Keratinocyte (primary cell): Measurements from ENCODE around the gene SDK1. TPM values are rescaled to one million over a fixed set of nuclear protein-coding genes. Genes with fewer than 3 reads are reported as not detected.

Source experiments
- DNase-seq: peaks from one replicate; pipeline ENCODE4 v3.0.0-alpha.2; 2011; ENCODE audit warnings: low read depth, missing footprints, low spot score
- FAIRE-seq: peaks from 2 replicates; lab custom pipeline; 2011; peaks lifted over from hg19 to GRCh38; lab: Jason Lieb, UNC
- H2AFZ ChIP-seq: 2 replicates; pipeline ENCODE4 v1.6.0; 2012; ENCODE audit warnings: low read length, control low read depth, inconsistent platforms; ENCODE audit not compliant: control insufficient read depth
- H3K27ac ChIP-seq: 2 replicates; pipeline ENCODE4 v1.5.1; 2011; ENCODE audit warnings: low read length; ENCODE audit not compliant: control insufficient read depth, insufficient read depth
- H3K27me3 ChIP-seq: 3 replicates; pipeline ENCODE4 v1.6.0; 2011; ENCODE audit warnings: low read length; ENCODE audit not compliant: control insufficient read depth, insufficient read depth; ENCODE audit errors: extremely low read depth
- H3K36me3 ChIP-seq, 2 experiments: 2 replicates in 1 of 2; 3 replicates in 1 of 2; pipeline ENCODE4 v1.5.1; 2011; ENCODE audit warnings: low read length in 2 of 2, mild to moderate bottlenecking in 1 of 2; ENCODE audit not compliant: control insufficient read depth in 2 of 2, insufficient read depth in 2 of 2; ENCODE audit errors: extremely low read depth in 1 of 2
- H3K4me1 ChIP-seq: 3 replicates; pipeline ENCODE4 v1.5.1; 2011; ENCODE audit warnings: low read length; ENCODE audit not compliant: control insufficient read depth, insufficient read depth; ENCODE audit errors: extremely low read depth
- H3K4me2 ChIP-seq: 3 replicates; pipeline ENCODE4 v1.6.0; 2011; ENCODE audit warnings: low read depth, low read length; ENCODE audit not compliant: control insufficient read depth, insufficient read depth; ENCODE audit errors: extremely low read depth
- H3K4me3 ChIP-seq, 3 experiments: fragments of 200-600 bp in 1 of 3; sonication (generic) in 1 of 3; 2 replicates in 2 of 3; 3 replicates in 1 of 3; pipeline ENCODE4 v1.5.1; 2011 to 2016; ENCODE audit warnings: low read length in 3 of 3, mild to moderate bottlenecking in 3 of 3, control low read depth in 2 of 3, inconsistent platforms in 1 of 3, low read depth in 1 of 3, mixed read lengths in 1 of 3, mixed run types in 1 of 3, moderate library complexity in 1 of 3; ENCODE audit not compliant: control insufficient read depth in 2 of 3, insufficient read depth in 2 of 3; ENCODE audit errors: extremely low read depth in 1 of 3
- H3K79me2 ChIP-seq: 2 replicates; pipeline ENCODE4 v1.6.0; 2012; ENCODE audit warnings: low read length; ENCODE audit not compliant: control insufficient read depth, insufficient read depth
- H3K9ac ChIP-seq: 3 replicates; pipeline ENCODE4 v1.6.0; 2011; ENCODE audit warnings: low read length; ENCODE audit not compliant: control insufficient read depth, insufficient read depth; ENCODE audit errors: extremely low read depth
- H3K9me1 ChIP-seq: 3 replicates; pipeline ENCODE4 v1.6.0; 2011; ENCODE audit warnings: low read length; ENCODE audit not compliant: control insufficient read depth, insufficient read depth; ENCODE audit errors: extremely low read depth
- H3K9me3 ChIP-seq: 2 replicates; pipeline ENCODE4 v1.5.1; 2012; ENCODE audit warnings: low read depth, low read length; ENCODE audit not compliant: control insufficient read depth
- H4K20me1 ChIP-seq: 3 replicates; pipeline ENCODE4 v1.6.0; 2011; ENCODE audit warnings: low read length; ENCODE audit not compliant: control insufficient read depth, insufficient read depth; ENCODE audit errors: extremely low read depth
- CTCF ChIP-seq, 3 experiments: IDR thresholded peaks in 1 of 3; conservative IDR thresholded peaks in 1 of 3; optimal IDR thresholded peaks in 1 of 3; 2 replicates in 2 of 3; 3 replicates in 1 of 3; pipeline versions ENCODE3 to v1.5.1; 2011; ENCODE audit warnings: low read length in 3 of 3, mild to moderate bottlenecking in 3 of 3, moderate library complexity in 2 of 3, control low read depth in 1 of 3, inconsistent platforms in 1 of 3; ENCODE audit not compliant: insufficient read depth in 2 of 3; ENCODE audit errors: extremely low read depth in 1 of 3
- EZH2 ChIP-seq: IDR thresholded peaks from one replicate; pipeline ENCODE4 v1.6.1; 2012; ENCODE audit warnings: inconsistent platforms, mild to moderate bottlenecking, low read length, moderate library complexity
- dilution Hi-C: fragments of 300-500 bp; cut with MboI; formaldehyde crosslinking; loops from one replicate; pipeline ENCODE4 v1.7.0; 2020; ENCODE audit warnings: low sequenced_read_pairs; ENCODE audit not compliant: extremely low pct_ligation_motif_present
- polyA plus RNA-seq, 5 experiments: library from polyadenylated mRNA; depleted of rRNA in 3 of 5; stranded (reverse) in 3 of 5; stranded (forward) in 1 of 5; unstranded in 1 of 5; fragments of >200 nt; gene quantifications; 1 replicate in 1 of 5; 2 replicates in 3 of 5; 3 replicates in 1 of 5; pipeline versions ENCODE4 v1.2.1 to v1.2.3, GENCODE V29; 2011 to 2012; ENCODE audit warnings: missing spikeins in 2 of 5, low read depth in 1 of 5, low replicate concordance in 1 of 5

Gene SDK1
- polyA plus RNA-seq, 1 donor (not counting 4 experiments of a cell fraction or from before 2014, with no cell fraction given), result 0.66 TPM

DNA sequence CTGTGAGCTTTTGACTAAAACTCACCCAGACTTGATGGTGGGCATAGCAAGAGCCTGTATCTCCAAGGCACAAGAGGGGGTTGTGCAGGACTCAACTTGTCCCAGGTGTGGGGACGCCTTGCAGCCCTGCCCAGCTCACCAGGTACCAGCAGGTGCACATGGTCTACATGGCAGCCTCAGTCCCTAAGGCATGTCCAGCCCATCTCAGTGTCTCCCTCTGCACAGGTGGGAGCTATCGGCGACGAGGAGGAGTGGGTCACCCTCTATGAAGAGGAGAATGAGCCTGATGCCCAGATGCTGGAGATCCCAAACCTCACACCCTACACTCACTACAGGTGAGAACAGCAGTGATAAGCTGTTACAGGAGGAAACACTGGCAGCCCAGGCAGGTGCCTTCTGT is 809.4 kb downstream of the SDK1 start:
- H3K4me3 ChIP-seq, result no peak overlapping the region
- no peaks in the 10 kb centered on the region for H3K27me3 ChIP-seq
- H4K20me1 ChIP-seq, result no peaks in the 10 kb centered on the region
- FAIRE-seq, result no peak
- no peak overlapping the region for H3K9ac ChIP-seq
- no peak for TF ChIP-seq EZH2
- TF ChIP-seq CTCF (optimal IDR thresholded peaks at IDR 0.05 in 1 of 3, IDR thresholded peaks at IDR 0.05 in 1 of 3, conservative IDR thresholded peaks at IDR 0.05 in 1 of 3; ENCODE audit: extremely low read depth in 1 of 3, insufficient read depth in 2 of 3, low read length in 3 of 3), result no peak
- H3K9me3 ChIP-seq, result no peaks in the 10 kb centered on the region
- no peaks in the 10 kb centered on the region for H3K9me1 ChIP-seq
- H3K79me2 ChIP-seq, result no peaks in the 10 kb centered on the region
- H3K4me2 ChIP-seq, result no peak overlapping the region
- no peaks in the 10 kb centered on the region for H3K4me1 ChIP-seq
- peaks cover 0 to 3% of the 10 kb centered on the region in 2 experiments for H3K36me3 ChIP-seq
- no peak overlapping the region for H2AFZ ChIP-seq
- H3K27ac ChIP-seq, result no peak overlapping the region
- DNase-seq, result no peak
- dilution Hi-C loops, result no loop called here

DNA sequence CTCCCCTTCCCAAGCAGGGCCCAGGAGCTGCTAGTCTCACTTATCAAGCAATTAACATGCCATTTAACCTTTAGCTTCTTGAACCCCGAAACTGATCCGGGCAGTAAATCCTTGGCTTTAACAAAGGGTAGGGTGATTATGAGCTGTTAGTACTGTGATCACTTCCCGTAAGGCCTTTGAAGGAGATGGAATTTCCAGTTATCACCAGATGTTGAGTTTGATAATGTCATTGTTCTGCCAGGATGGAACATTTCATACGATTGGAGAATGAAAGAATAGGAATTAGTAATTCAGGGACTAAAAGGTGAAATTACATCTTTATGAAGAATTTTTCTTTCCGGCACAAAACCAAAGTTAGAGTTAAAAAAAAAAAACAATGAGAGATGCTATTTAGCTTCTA is 810.1 kb downstream of the SDK1 start:
- no peak overlapping the region for H2AFZ ChIP-seq
- H3K79me2 ChIP-seq, result no peaks in the 10 kb centered on the region
- H3K9me1 ChIP-seq, result no peaks in the 10 kb centered on the region
- H3K36me3 ChIP-seq, result peaks cover 0 to 3% of the 10 kb centered on the region in 2 experiments
- DNase-seq (no peak), FAIRE-seq (no peak)
- no peak overlapping the region for H3K27ac ChIP-seq
- H3K9ac ChIP-seq, result no peak overlapping the region
- no peak overlapping the region for H3K4me2 ChIP-seq
- dilution Hi-C loops, result no loop called here
- H3K9me3 ChIP-seq, result no peaks in the 10 kb centered on the region
- H3K27me3 ChIP-seq, result no peaks in the 10 kb centered on the region
- no peaks in the 10 kb centered on the region for H4K20me1 ChIP-seq
- H3K4me3 ChIP-seq, result no peak overlapping the region
- no peaks in the 10 kb centered on the region for H3K4me1 ChIP-seq
- TF ChIP-seq CTCF (optimal IDR thresholded peaks at IDR 0.05 in 1 of 3, IDR thresholded peaks at IDR 0.05 in 1 of 3, conservative IDR thresholded peaks at IDR 0.05 in 1 of 3; ENCODE audit: extremely low read depth in 1 of 3, insufficient read depth in 2 of 3, low read length in 3 of 3), result no peak
- no peak for TF ChIP-seq EZH2
